AG04450 (cell line): Measurements from ENCODE around the gene BNC1. TPM values are rescaled to one million over a fixed set of nuclear protein-coding genes. Genes with fewer than 3 reads are reported as not detected.
A peak's percentile ranks its signal among the peaks of the same experiment; 100 is the strongest.

ENCODE experiments used
- CTCF ChIA-PET: fragments of 300-600, 350-600 bp; formaldehyde crosslinking; extraction: SDS; loops from one replicate; lab custom pipeline; 2022; ENCODE audit warnings: antibody characterized with exemption, inconsistent platforms; lab: Charles Lee
- POLR2A ChIA-PET: fragments of 350-600 bp; formaldehyde crosslinking; extraction: SDS; loops from one replicate; lab custom pipeline; 2021; ENCODE audit warnings: antibody characterized with exemption, inconsistent platforms; lab: Yijun Ruan, JAX
- DNase-seq: peaks from one replicate; pipeline ENCODE4 v3.0.0-alpha.2; 2011; ENCODE audit warnings: low read depth, low spot score
- H3K27ac ChIP-seq: one replicate; pipeline ENCODE4 v1.5.1; 2012; ENCODE audit warnings: low read depth, low read length, control low read depth
- H3K27me3 ChIP-seq: one replicate; pipeline ENCODE4 v1.6.0; 2012; ENCODE audit warnings: low read length; ENCODE audit not compliant: control insufficient read depth, insufficient read depth
- H3K4me3 ChIP-seq: 2 replicates; pipeline ENCODE4 v1.5.1; 2011; ENCODE audit warnings: mild to moderate bottlenecking, low read depth, low read length, control low read depth
- H3K9me3 ChIP-seq: 2 replicates; pipeline ENCODE4 v1.5.1; 2012; ENCODE audit warnings: low read length; ENCODE audit not compliant: control insufficient read depth, insufficient read depth
- CTCF ChIP-seq: IDR thresholded peaks from 2 replicates; pipeline ENCODE4 v1.5.1; 2011; ENCODE audit warnings: low read depth, low read length, control low read depth, inconsistent platforms
- polyA minus RNA-seq: library from RNA; depleted of rRNA, polyadenylated mRNA; stranded (reverse); fragments of >200 nt; gene quantifications from 2 replicates; pipeline ENCODE4 v1.2.3, GENCODE V29; 2011; rRNA and poly(A)+ RNA removed
- polyA plus RNA-seq: library from polyadenylated mRNA; depleted of rRNA; stranded (reverse); fragments of >200 nt; gene quantifications from 2 replicates; pipeline ENCODE4 v1.2.3, GENCODE V29; 2011; rRNA removed

Gene BNC1
- polyA plus RNA-seq (2.2 and 2.6 TPM in 2 replicates), polyA minus RNA-seq (3.5 and 3.9 TPM in 2 replicates)

- CTCF ChIA-PET: interaction anchor here (0.7 to 1.4 kb wide), 2 partner anchors 37 to 152 kb away, joined by 3 to 7 read pairs; no protein-coding TSS in a partner anchor
- DNase-seq: no peak
Observed at GRCh38 chr15:83284559-83285283, at the start of gene BNC1. Gene BNC1, minus strand, starts transcription at chr15:83284664. Its CDS starts 36 bp downstream, at chr15:83284628.

GRCh38 chr15:83327041-83327440 is 42.6 kb upstream of the BNC1 start:
- Histone ChIP-seq H3K9me3 (no peaks in the 10 kb centered on the region), H3K27me3 (no peaks in the 10 kb centered on the region), H3K4me3 (no peak overlapping the region), H3K27ac (no peak overlapping the region)
- no peak for DNase-seq
- TF ChIP-seq CTCF: no peak
- POLR2A ChIA-PET: no interaction called here
- CTCF ChIA-PET: no interaction called here

More at GRCh38 chr15:83284559-83285283, at the start of gene BNC1:
- no peak for TF ChIP-seq CTCF
- Histone ChIP-seq H3K27ac (no peak within 1 kb of the TSS), H3K27me3 (peaks cover 35% of the 10 kb centered on the region), H3K9me3 (peaks cover 7% of the 10 kb centered on the region; the same call in 1 of the 2 replicates), H3K4me3 (peak within 1 kb of the TSS; percentile 63)
- POLR2A ChIA-PET: no interaction called here

GRCh38 chr15:83324799-83325198 is 40.3 kb upstream of the BNC1 start:
- H3K4me3 ChIP-seq: no peak overlapping the region
- H3K27me3 ChIP-seq: no peaks in the 10 kb centered on the region
- ChIA-PET POLR2A (no interaction called here), CTCF (no interaction called here)
- H3K9me3 ChIP-seq: no peaks in the 10 kb centered on the region
- DNase-seq: no peak
- H3K27ac ChIP-seq: no peak overlapping the region
- TF ChIP-seq CTCF: no peak

GRCh38 chr15:83323296-83323711 is 38.8 kb upstream of the BNC1 start:
- POLR2A ChIA-PET: interaction anchor here (0.6 kb wide), 1 partner anchor 39 kb away, joined by 3 read pairs; no protein-coding TSS in a partner anchor

More at GRCh38 chr15:83323296-83323711, 38.8 kb upstream of the BNC1 start:
- Histone ChIP-seq H3K4me3 (no peak overlapping the region), H3K9me3 (no peaks in the 10 kb centered on the region), H3K27ac (no peak overlapping the region), H3K27me3 (no peaks in the 10 kb centered on the region)
- no peak for TF ChIP-seq CTCF
- peak; percentile 76 for DNase-seq
- CTCF ChIA-PET: no interaction called here
